Peyer's patch (tissue), 4 donors: ENCODE measurements around the gene SPON1. TPM values are rescaled to one million over a fixed set of nuclear protein-coding genes. Genes with fewer than 3 reads are reported as not detected.

Experiments used
- DNase-seq, 3 donors: peaks; one replicate each; pipeline ENCODE4 v3.0.0-alpha.2; 2017 to 2019
- H3K27ac ChIP-seq, 4 donors: fragments of 200-600 bp; sonication (generic); one replicate each; pipeline ENCODE4 v1.5.1; 2016 to 2019
- H3K27me3 ChIP-seq, 2 donors: fragments of 200-600 bp; sonication (generic); one replicate each; pipeline ENCODE4 v1.5.1; 2019
- H3K36me3 ChIP-seq, 3 donors: fragments of 200-600 bp; sonication (generic); one replicate each; pipeline ENCODE4 v1.5.1; 2016 to 2019
- H3K4me1 ChIP-seq, 4 donors: fragments of 200-600 bp; sonication (generic); one replicate each; pipeline ENCODE4 v1.5.1; 2016 to 2019
- H3K4me3 ChIP-seq, 4 donors: fragments of 200-600 bp; sonication (generic); 1 replicate in 3 of 4; 2 replicates in 1 of 4; pipeline ENCODE4 v1.5.1; 2016 to 2019; ENCODE audit warnings: mild to moderate bottlenecking in 1 of 4
- H3K9me3 ChIP-seq, 4 donors: fragments of 200-600 bp; sonication (generic); one replicate each; pipeline ENCODE4 v1.5.1; 2016 to 2019; ENCODE audit warnings: mild to moderate bottlenecking in 1 of 4
- POLR2A ChIP-seq, 2 donors: fragments of 450-650 bp; IDR thresholded peaks; one replicate each; pipeline ENCODE4 v1.5.1; 2017; ENCODE audit warnings: antibody characterized with exemption in 2 of 2, mild to moderate bottlenecking in 2 of 2, moderate library complexity in 2 of 2
- total RNA-seq, 4 donors: library from RNA; depleted of rRNA; stranded (reverse); fragments of >200 nt; gene quantifications; one replicate each; pipeline ENCODE4 v1.1.0, GENCODE V29; 2016
- TF ChIP-seq, protein P1 (sequence below), 6 experiments: fragments of 450-650 bp in 4 of 6; fragments of 200-600 bp in 2 of 6; sonication (generic) in 1 of 6; IDR thresholded peaks; one replicate each; pipeline ENCODE4 v1.5.1; 2017 to 2019; ENCODE audit warnings: antibody characterized with exemption in 6 of 6, mild to moderate bottlenecking in 3 of 6, moderate library complexity in 1 of 6

Gene SPON1
- total RNA-seq, 4 donors from 2014 or later, result 26.4 to 53.8 (median 48.3) TPM

- no peaks in the 10 kb centered on the region for H3K27me3 ChIP-seq
- no peaks in the 10 kb centered on the region for H3K36me3 ChIP-seq
- H3K4me3 ChIP-seq, result peak overlapping the region in 3 of 4 donors; percentile 42 to 68 (median 64)
- TF ChIP-seq, protein P1, sequence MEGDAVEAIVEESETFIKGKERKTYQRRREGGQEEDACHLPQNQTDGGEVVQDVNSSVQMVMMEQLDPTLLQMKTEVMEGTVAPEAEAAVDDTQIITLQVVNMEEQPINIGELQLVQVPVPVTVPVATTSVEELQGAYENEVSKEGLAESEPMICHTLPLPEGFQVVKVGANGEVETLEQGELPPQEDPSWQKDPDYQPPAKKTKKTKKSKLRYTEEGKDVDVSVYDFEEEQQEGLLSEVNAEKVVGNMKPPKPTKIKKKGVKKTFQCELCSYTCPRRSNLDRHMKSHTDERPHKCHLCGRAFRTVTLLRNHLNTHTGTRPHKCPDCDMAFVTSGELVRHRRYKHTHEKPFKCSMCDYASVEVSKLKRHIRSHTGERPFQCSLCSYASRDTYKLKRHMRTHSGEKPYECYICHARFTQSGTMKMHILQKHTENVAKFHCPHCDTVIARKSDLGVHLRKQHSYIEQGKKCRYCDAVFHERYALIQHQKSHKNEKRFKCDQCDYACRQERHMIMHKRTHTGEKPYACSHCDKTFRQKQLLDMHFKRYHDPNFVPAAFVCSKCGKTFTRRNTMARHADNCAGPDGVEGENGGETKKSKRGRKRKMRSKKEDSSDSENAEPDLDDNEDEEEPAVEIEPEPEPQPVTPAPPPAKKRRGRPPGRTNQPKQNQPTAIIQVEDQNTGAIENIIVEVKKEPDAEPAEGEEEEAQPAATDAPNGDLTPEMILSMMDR (IDR thresholded peaks at IDR 0.05), result no peak
- no peak for TF ChIP-seq POLR2A (IDR thresholded peaks at IDR 0.05)
- H3K27ac ChIP-seq, result peak overlapping the region; percentile 34 to 88 (median 80)
- H3K9me3 ChIP-seq, result no peaks in the 10 kb centered on the region
- peaks cover 0 to 27% (median 3%) of the 10 kb centered on the region in 4 donors for H3K4me1 ChIP-seq
- no peak for DNase-seq
These were observed 2.2 kb downstream of the SPON1 start for GRCh38 chr11:13964771-13965074.

- TF ChIP-seq POLR2A (IDR thresholded peaks at IDR 0.05), result peak in 1 of 2 donors; percentile 68
- TF ChIP-seq, protein P1 (IDR thresholded peaks at IDR 0.05), result peak in 3 of 6 experiments; percentile 37 to 48 (median 39)
- no peaks in the 10 kb centered on the region for H3K36me3 ChIP-seq
- no peaks in the 10 kb centered on the region for H3K9me3 ChIP-seq
- H3K4me3 ChIP-seq, result peak overlapping the region in 2 of 4 donors; percentile 64 to 68
- H3K4me1 ChIP-seq, result peaks cover 0 to 27% (median 3%) of the 10 kb centered on the region in 4 donors
- no peaks in the 10 kb centered on the region for H3K27me3 ChIP-seq
- peak overlapping the region in 3 of 4 donors; percentile 75 to 88 (median 84) for H3K27ac ChIP-seq
- peak in 2 of 3 donors; percentile 69 to 84 for DNase-seq
These were observed 2.8 kb downstream of the SPON1 start for GRCh38 chr11:13965337-13965736.

GRCh38 chr11:13966013-13966412 lies 3.5 kb downstream of the SPON1 start:
- peak overlapping the region in 3 of 4 donors; percentile 29 to 88 (median 84) for H3K27ac ChIP-seq
- no peaks in the 10 kb centered on the region for H3K27me3 ChIP-seq
- no peaks in the 10 kb centered on the region for H3K9me3 ChIP-seq

GRCh38 chr11:13966486-13966885 lies 4.0 kb downstream of the SPON1 start:
- Histone ChIP-seq H3K4me1 (peaks cover 0 to 33% (median 3%) of the 10 kb centered on the region in 4 donors), H3K27ac (peak overlapping the region in 3 of 4 donors; percentile 29 to 88 (median 84))

More at GRCh38 chr11:13966013-13966412, 3.5 kb downstream of the SPON1 start:
- TF ChIP-seq, protein P1 (IDR thresholded peaks at IDR 0.05), result no peak
- no peak for TF ChIP-seq POLR2A (IDR thresholded peaks at IDR 0.05)
- peak overlapping the region in 1 of 4 donors; percentile 64 for H3K4me3 ChIP-seq
- peaks cover 0 to 29% (median 3%) of the 10 kb centered on the region in 4 donors for H3K4me1 ChIP-seq
- H3K36me3 ChIP-seq, result no peaks in the 10 kb centered on the region
- no peak for DNase-seq

GRCh38 chr11:13970986-13971385 lies 8.5 kb downstream of the SPON1 start:
- peak in 2 of 3 donors; percentile 75 to 76 for DNase-seq
- H3K36me3 ChIP-seq, result no peaks in the 10 kb centered on the region
- no peak overlapping the region for H3K4me3 ChIP-seq
- H3K9me3 ChIP-seq, result no peaks in the 10 kb centered on the region
- TF ChIP-seq, protein P1 (IDR thresholded peaks at IDR 0.05), result peak in 4 of 6 experiments; percentile 44 to 81 (median 75)
- TF ChIP-seq POLR2A (IDR thresholded peaks at IDR 0.05), result no peak
- peaks cover 0 to 20% (median 0%) of the 10 kb centered on the region in 4 donors for H3K4me1 ChIP-seq
- H3K27ac ChIP-seq, result no peak overlapping the region
- no peaks in the 10 kb centered on the region for H3K27me3 ChIP-seq

More at GRCh38 chr11:13966486-13966885, 4.0 kb downstream of the SPON1 start:
- TF ChIP-seq, protein P1 (IDR thresholded peaks at IDR 0.05), result no peak
- TF ChIP-seq POLR2A (IDR thresholded peaks at IDR 0.05), result no peak
- Histone ChIP-seq H3K36me3 (no peaks in the 10 kb centered on the region), H3K4me3 (no peak overlapping the region), H3K27me3 (no peaks in the 10 kb centered on the region), H3K9me3 (no peaks in the 10 kb centered on the region)
- no peak for DNase-seq
